Measurements from ENCODE around the gene DRD1. TPM values are rescaled to one million over a fixed set of nuclear protein-coding genes. Genes with fewer than 3 reads are reported as not detected.

The DRD1 gene
- total RNA-seq, 1 donor from 2014 or later = not detected

GRCh38 chr5:175472378-175472777 is 28.4 kb upstream of the DRD1 start:
- DNase-seq (ENCODE audit: low read depth) = no peak
- no peaks in the 10 kb centered on the region for H3K36me3 ChIP-seq (ENCODE audit: control insufficient read depth, insufficient read depth, low read length)
- no peaks in the 10 kb centered on the region for H3K27me3 ChIP-seq (ENCODE audit: control insufficient read depth, insufficient read depth, low read length)
- H3K4me3 ChIP-seq (ENCODE audit: low read depth, low read length) = no peak overlapping the region
- no peak for TF ChIP-seq CTCF (IDR thresholded peaks at IDR 0.05; ENCODE audit: insufficient read depth, low read length, poor library complexity, severe bottlenecking)

- H3K27me3 ChIP-seq (ENCODE audit: control insufficient read depth, insufficient read depth, low read length) = peaks cover 5% of the 10 kb centered on the region
- no peak for DNase-seq (ENCODE audit: low read depth)
- no peak overlapping the region for H3K4me3 ChIP-seq (ENCODE audit: low read depth, low read length)
- TF ChIP-seq CTCF (IDR thresholded peaks at IDR 0.05; ENCODE audit: insufficient read depth, low read length, poor library complexity, severe bottlenecking) = no peak
- no peaks in the 10 kb centered on the region for H3K36me3 ChIP-seq (ENCODE audit: control insufficient read depth, insufficient read depth, low read length)
These were observed 27.6 kb upstream of the DRD1 start for GRCh38 chr5:175471628-175472027.

- no peak for DNase-seq (ENCODE audit: low read depth)
- H3K4me3 ChIP-seq (ENCODE audit: low read depth, low read length) = no peak overlapping the region
- no peak for TF ChIP-seq CTCF (IDR thresholded peaks at IDR 0.05; ENCODE audit: insufficient read depth, low read length, poor library complexity, severe bottlenecking)
- peaks cover 5% of the 10 kb centered on the region for H3K27me3 ChIP-seq (ENCODE audit: control insufficient read depth, insufficient read depth, low read length)
- H3K36me3 ChIP-seq (ENCODE audit: control insufficient read depth, insufficient read depth, low read length) = no peaks in the 10 kb centered on the region
These were observed 27.2 kb upstream of the DRD1 start for GRCh38 chr5:175471196-175471595.

- TF ChIP-seq CTCF (IDR thresholded peaks at IDR 0.05; ENCODE audit: insufficient read depth, low read length, poor library complexity, severe bottlenecking) = no peak
- Histone ChIP-seq H3K4me3 (ENCODE audit: low read depth, low read length) (no peak overlapping the region), H3K27me3 (ENCODE audit: control insufficient read depth, insufficient read depth, low read length) (peaks cover 5% of the 10 kb centered on the region), H3K36me3 (ENCODE audit: control insufficient read depth, insufficient read depth, low read length) (no peaks in the 10 kb centered on the region)
- no peak for DNase-seq (ENCODE audit: low read depth)
These were observed 26.8 kb upstream of the DRD1 start for GRCh38 chr5:175470781-175471180.

GRCh38 chr5:175469916-175470315 is 25.9 kb upstream of the DRD1 start:
- no peak for TF ChIP-seq CTCF (IDR thresholded peaks at IDR 0.05; ENCODE audit: insufficient read depth, low read length, poor library complexity, severe bottlenecking)
- Histone ChIP-seq H3K27me3 (ENCODE audit: control insufficient read depth, insufficient read depth, low read length) (peaks cover 5% of the 10 kb centered on the region), H3K36me3 (ENCODE audit: control insufficient read depth, insufficient read depth, low read length) (no peaks in the 10 kb centered on the region), H3K4me3 (ENCODE audit: low read depth, low read length) (no peak overlapping the region)
- no peak for DNase-seq (ENCODE audit: low read depth)

GRCh38 chr5:175468892-175469291 is 24.9 kb upstream of the DRD1 start:
- Histone ChIP-seq H3K36me3 (ENCODE audit: control insufficient read depth, insufficient read depth, low read length) (no peaks in the 10 kb centered on the region), H3K4me3 (ENCODE audit: low read depth, low read length) (no peak overlapping the region), H3K27me3 (ENCODE audit: control insufficient read depth, insufficient read depth, low read length) (peaks cover 5% of the 10 kb centered on the region)
- DNase-seq (ENCODE audit: low read depth) = no peak
- TF ChIP-seq CTCF (IDR thresholded peaks at IDR 0.05; ENCODE audit: insufficient read depth, low read length, poor library complexity, severe bottlenecking) = no peak
